SU-DHL-6 (cell line): ENCODE measurements around the gene TBKBP1.

ENCODE experiments used
- H2AFZ ChIP-seq: fragments of 200-600 bp; sonication (generic); 2 replicates; pipeline ENCODE4 v1.6.1; 2014; ENCODE audit warnings: low read depth, mild to moderate bottlenecking, moderate library complexity, mixed read lengths, antibody characterized with exemption, low read length; ENCODE audit not compliant: severe bottlenecking
- H3F3A ChIP-seq: fragments of 200-600 bp; shearing (Covaris generic); 2 replicates; pipeline ENCODE4 v1.6.0; 2016; ENCODE audit warnings: antibody characterized with exemption, mild to moderate bottlenecking; ENCODE audit not compliant: insufficient read depth
- H3K27ac ChIP-seq: fragments of 200-600 bp; sonication (generic); 2 replicates; pipeline ENCODE4 v1.5.1; 2016; ENCODE audit warnings: low read depth, mild to moderate bottlenecking, low read length, moderate library complexity, mixed read lengths
- H3K27me3 ChIP-seq: fragments of 200-600 bp; sonication (generic), shearing (Covaris generic); 2 replicates; pipeline ENCODE4 v1.6.0; 2014; ENCODE audit warnings: mild to moderate bottlenecking, low read length
- H3K36me3 ChIP-seq: fragments of 200-600 bp; sonication (generic); 2 replicates; pipeline ENCODE4 v1.6.1; 2014; ENCODE audit warnings: mild to moderate bottlenecking, low read length, mixed read lengths
- H3K4me2 ChIP-seq: fragments of 300-600, 200-600 bp; shearing (Covaris generic), sonication (generic); 2 replicates; pipeline ENCODE4 v1.6.0; 2014; ENCODE audit warnings: low read length, low read depth, mild to moderate bottlenecking; ENCODE audit not compliant: poor library complexity, severe bottlenecking
- H3K4me3 ChIP-seq: fragments of 200-600 bp; sonication (generic); 2 replicates; pipeline ENCODE4 v1.5.1; 2014; ENCODE audit warnings: antibody characterized with exemption, low read length, mild to moderate bottlenecking, mixed read lengths; ENCODE audit not compliant: insufficient read depth, poor library complexity, severe bottlenecking
- H3K79me2 ChIP-seq: fragments of 200-600 bp; sonication (generic); 2 replicates; pipeline ENCODE4 v1.6.1; 2014; ENCODE audit warnings: mild to moderate bottlenecking, low read length, moderate library complexity; ENCODE audit not compliant: insufficient read depth
- H3K9ac ChIP-seq: fragments of 200-600 bp; sonication (generic); 2 replicates; pipeline ENCODE4 v1.7.0; 2014; ENCODE audit warnings: mild to moderate bottlenecking, low read length
- H3K9me2 ChIP-seq: fragments of 200-600 bp; sonication (generic); replicated peaks from 2 replicates; pipeline ENCODE4 v1.6.1; 2014; ENCODE audit warnings: low read length; ENCODE audit not compliant: insufficient read depth
- H3K9me3 ChIP-seq: fragments of 200-600 bp; sonication (generic); 2 replicates; pipeline ENCODE4 v1.6.1; 2014; ENCODE audit warnings: low read length, mixed read lengths; ENCODE audit not compliant: insufficient read depth
- H4K20me1 ChIP-seq: fragments of 200-600 bp; sonication (generic); 2 replicates; pipeline ENCODE4 v1.6.1; 2014; ENCODE audit warnings: low read depth, mild to moderate bottlenecking, antibody characterized with exemption, low read length, moderate library complexity, mixed read lengths
- CTCF ChIP-seq: fragments of 200-600 bp; sonication (generic); IDR thresholded peaks from one replicate; pipeline ENCODE4 v1.5.1; 2017; ENCODE audit warnings: antibody characterized with exemption, mild to moderate bottlenecking, low read length, moderate library complexity; ENCODE audit not compliant: insufficient read depth, poor library complexity, severe bottlenecking
- EZH2phosphoT487 ChIP-seq: fragments of 200-600 bp; sonication (generic), shearing (Covaris generic); conservative IDR thresholded peaks from 2 replicates; pipeline ENCODE4 v1.6.1; 2018; ENCODE audit warnings: mild to moderate bottlenecking, antibody characterized with exemption, low read length, moderate library complexity, mixed read lengths

TBKBP1 gene

GRCh38 chr17:47704116-47704515 is 10.2 kb downstream of the TBKBP1 start:
- Histone ChIP-seq H2AFZ (no peak overlapping the region), H4K20me1 (no peaks in the 10 kb centered on the region), H3K9ac (no peak overlapping the region), H3K9me3 (no peaks in the 10 kb centered on the region), H3K27ac (no peak overlapping the region), H3K36me3 (no peaks in the 10 kb centered on the region), H3K4me2 (no peak overlapping the region), H3K79me2 (no peaks in the 10 kb centered on the region), H3K9me2 (no peaks in the 10 kb centered on the region), H3F3A (no peaks in the 10 kb centered on the region), H3K4me3 (no peak overlapping the region), H3K27me3 (no peaks in the 10 kb centered on the region)
- TF ChIP-seq EZH2phosphoT487, result no peak
- TF ChIP-seq CTCF, result no peak

DNA sequence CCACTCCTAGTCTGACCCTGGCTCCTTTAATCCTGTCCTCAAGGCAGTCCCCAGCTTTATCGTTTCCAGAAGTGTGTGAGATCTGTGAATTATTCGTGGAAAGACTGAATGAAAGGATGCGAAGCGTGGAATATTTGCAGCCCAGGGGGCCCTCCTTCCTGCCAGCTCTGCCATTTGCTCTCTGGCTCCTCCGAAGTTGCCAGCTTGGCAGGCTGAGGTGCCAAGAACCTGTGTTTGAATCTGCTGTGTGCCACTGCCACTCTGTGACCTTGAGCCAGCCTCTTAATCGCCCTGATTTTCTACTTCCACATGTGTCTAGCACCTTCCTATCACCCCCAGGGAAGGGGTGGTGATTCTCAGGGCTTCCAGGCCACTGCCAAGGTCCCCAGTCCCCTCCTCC is 10.8 kb downstream of the TBKBP1 start:
- Histone ChIP-seq H3K9me2 (no peaks in the 10 kb centered on the region), H3K36me3 (no peaks in the 10 kb centered on the region), H3K27ac (no peak overlapping the region), H3K27me3 (no peaks in the 10 kb centered on the region), H4K20me1 (no peaks in the 10 kb centered on the region), H3K4me2 (no peak overlapping the region), H3K9me3 (no peaks in the 10 kb centered on the region), H3K9ac (no peak overlapping the region), H3K4me3 (no peak overlapping the region), H3F3A (no peaks in the 10 kb centered on the region), H3K79me2 (no peaks in the 10 kb centered on the region), H2AFZ (no peak overlapping the region)
- TF ChIP-seq EZH2phosphoT487 (no peak), CTCF (no peak)

DNA sequence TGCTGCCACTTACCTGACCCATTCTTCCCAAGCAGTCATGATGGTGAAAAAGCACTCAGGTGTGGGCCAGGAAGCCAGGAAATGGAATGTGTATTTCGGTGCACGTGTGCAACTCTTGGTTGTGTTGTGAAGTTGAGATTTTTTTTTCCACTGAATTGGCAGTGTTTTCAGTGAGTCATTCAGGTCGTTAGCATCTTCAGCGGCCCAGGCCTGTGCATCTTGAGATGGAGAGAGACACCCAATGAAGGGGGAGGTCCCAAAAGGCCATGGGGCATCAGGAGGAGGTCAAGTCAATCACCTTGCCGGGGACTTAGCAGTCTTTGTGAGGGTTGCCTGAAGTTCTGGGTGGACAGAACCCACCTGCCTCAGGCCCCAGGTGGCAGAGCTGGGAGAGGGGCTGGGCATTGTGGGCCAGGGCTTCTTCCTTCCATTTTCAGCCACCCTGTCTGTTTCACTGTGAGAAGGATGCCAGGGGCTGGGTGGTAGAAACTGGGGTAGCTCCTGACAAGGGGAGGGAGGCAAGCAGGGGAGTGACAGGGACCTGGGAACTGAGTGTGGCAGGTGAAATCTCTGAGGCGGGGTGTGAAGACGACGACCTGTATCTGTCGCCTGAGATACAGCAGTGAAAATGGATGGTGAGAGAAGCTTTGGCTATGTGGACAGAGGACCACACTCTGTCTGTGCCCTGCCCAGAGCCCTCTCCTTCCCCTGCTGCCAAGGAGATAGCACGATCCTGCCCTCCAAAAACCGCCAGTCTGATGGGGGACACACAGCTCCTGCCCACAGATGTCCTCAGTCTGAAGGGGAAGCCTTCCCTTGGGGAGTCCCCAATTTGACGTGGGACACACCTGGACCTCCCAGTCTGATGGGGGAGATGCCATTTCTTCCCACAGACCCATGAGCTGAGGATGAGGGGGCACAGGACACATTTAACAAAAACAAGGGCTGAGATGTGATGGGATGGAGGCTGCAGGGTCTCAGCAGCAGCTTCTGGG is 11.9 kb downstream of the TBKBP1 start:
- H3K27ac ChIP-seq, result no peak overlapping the region
- H3K36me3 ChIP-seq, result no peaks in the 10 kb centered on the region
- no peak overlapping the region for H3K4me2 ChIP-seq
- no peak overlapping the region for H3K4me3 ChIP-seq
- no peak overlapping the region for H2AFZ ChIP-seq
- no peaks in the 10 kb centered on the region for H3F3A ChIP-seq
- no peaks in the 10 kb centered on the region for H3K9me3 ChIP-seq
- no peak for TF ChIP-seq CTCF
- no peak for TF ChIP-seq EZH2phosphoT487
- no peaks in the 10 kb centered on the region for H3K79me2 ChIP-seq
- no peaks in the 10 kb centered on the region for H3K27me3 ChIP-seq
- no peaks in the 10 kb centered on the region for H4K20me1 ChIP-seq
- no peaks in the 10 kb centered on the region for H3K9me2 ChIP-seq
- H3K9ac ChIP-seq, result no peak overlapping the region
